Pulmonary artery endothelial cell (primary cell): ENCODE data around the gene NXNL1. TPM values are rescaled to one million over a fixed set of nuclear protein-coding genes. Genes with fewer than 3 reads are reported as not detected.

ENCODE experiments used
- DNase-seq: peaks from one replicate; pipeline ENCODE4 v3.0.0-alpha.2; 2011; ENCODE audit warnings: low read depth, low spot score
- total RNA-seq: library from RNA; depleted of rRNA; stranded (reverse); fragments of >200 nt; gene quantifications from 2 replicates; pipeline ENCODE4 v1.2.3, GENCODE V29; 2014

Gene NXNL1
- total RNA-seq, 1 donor from 2014 or later = not detected

- DNase-seq = no peak
Measured at GRCh38 chr19:17456127-17456526, 4.6 kb downstream of the NXNL1 start.

DNA sequence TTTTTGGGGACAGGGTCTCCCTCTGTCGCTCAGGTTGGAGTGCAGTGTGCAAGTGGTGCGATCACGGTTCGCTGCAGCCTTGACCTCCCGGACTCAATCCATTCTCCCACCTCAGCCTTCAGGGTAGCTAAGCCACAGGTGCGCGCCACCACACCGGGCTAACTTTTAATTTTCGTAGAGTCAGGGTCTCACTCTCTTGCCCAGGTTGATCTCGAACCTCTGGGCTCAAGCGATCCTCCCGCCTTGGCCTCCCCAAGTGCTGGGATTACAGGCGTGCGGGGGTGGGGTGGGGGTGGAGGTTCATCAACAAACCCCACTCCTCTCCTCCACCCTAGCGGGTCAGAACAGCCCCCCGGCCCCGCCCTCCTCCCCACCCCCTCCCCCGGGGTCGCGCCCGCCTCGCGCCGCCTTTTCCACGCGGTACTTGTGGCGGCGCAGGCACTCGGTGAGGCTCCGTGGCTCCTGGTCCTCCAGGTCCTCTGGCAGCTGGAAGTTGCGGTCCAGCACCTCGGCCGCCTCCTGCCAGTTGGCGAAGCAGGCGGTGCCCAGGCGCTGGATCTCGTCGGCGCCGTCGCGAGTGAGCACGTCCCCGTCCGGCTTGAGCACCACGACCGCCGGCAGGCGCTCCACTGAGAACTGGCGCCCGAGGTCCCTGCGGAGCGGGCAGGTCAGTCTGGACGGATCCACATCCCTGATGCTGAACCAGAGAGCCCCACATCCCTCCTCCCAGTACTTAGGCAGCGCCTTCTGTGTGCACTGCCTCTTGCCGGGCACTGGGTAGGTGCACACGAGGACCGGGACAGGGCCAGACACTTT, 5.2 kb downstream of the NXNL1 start:
- no peak for DNase-seq

- DNase-seq = no peak
Measured at GRCh38 chr19:17454576-17455071, 6.1 kb downstream of the NXNL1 start.

- no peak for DNase-seq
Measured at GRCh38 chr19:17451820-17452219, 8.9 kb downstream of the NXNL1 start.

DNA sequence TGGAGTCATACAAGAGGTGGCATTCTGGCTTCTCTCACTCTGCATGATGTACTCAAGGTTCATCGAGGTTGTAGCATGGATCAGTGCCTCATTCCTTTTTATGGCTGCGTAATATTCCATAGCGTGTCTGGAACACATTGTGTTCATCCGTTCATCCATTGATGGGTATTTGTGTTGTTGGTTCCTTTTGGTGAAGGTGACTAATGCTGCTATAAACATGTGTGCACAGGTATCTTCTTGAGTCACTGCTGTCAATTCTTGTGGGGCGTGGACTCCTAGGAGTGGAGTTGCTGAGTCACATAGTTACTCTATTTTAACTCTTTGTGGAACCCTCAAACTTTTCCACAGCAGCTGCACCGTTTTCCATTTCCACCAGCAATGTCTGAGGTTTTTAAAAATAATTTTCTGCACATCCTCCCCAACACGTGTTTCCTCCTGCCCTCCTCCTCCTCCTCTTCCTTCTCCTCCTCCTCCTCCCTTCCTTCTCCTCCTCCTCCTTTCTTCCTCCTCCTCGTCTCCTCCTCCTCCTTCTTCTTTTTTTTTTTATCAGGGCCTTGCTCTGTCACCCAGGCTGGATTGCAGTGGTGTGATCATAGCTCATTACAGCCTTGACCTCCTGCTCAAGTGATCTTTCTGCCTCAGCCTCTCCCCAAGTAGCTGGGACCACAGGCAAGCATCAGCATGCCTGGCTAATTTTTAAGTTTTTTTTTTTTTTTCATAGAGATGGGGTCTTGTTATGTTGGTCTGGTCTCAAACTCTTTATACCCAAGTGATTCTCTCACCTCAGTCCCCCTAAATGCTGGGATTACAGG, 10.3 kb downstream of the NXNL1 start:
- no peak for DNase-seq

- DNase-seq = no peak
Measured at GRCh38 chr19:17448131-17448967, 12.4 kb downstream of the NXNL1 start, which contains the start of gene TMEM221. Gene TMEM221, minus strand, starts transcription at chr19:17448668. Its CDS starts 206 bp downstream, at chr19:17448462.

DNA sequence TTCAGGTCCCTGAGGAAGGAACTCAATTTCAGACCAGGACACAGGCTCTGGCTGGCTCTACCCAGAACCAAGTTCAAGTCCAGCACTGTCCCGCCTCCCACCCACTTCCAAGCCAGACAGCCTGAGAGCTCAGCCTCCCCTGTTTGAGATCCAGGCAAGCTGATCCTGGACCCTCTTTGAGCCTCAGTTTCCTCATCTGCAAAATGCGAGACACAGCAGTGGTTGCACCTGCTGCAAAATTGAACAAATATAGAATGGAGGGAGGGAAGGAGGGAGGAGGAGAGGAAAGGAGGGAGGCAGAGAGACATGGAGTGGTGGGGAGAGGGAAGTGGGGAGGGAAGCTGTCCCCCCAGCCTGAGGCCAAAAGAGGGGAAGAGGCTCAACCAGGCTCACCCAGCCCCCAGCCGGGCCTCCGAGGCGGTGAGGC, 13.0 kb downstream of the NXNL1 start:
- no peak for DNase-seq

- no peak for DNase-seq
Measured at GRCh38 chr19:17445526-17446165, 15.1 kb downstream of the NXNL1 start.

DNA sequence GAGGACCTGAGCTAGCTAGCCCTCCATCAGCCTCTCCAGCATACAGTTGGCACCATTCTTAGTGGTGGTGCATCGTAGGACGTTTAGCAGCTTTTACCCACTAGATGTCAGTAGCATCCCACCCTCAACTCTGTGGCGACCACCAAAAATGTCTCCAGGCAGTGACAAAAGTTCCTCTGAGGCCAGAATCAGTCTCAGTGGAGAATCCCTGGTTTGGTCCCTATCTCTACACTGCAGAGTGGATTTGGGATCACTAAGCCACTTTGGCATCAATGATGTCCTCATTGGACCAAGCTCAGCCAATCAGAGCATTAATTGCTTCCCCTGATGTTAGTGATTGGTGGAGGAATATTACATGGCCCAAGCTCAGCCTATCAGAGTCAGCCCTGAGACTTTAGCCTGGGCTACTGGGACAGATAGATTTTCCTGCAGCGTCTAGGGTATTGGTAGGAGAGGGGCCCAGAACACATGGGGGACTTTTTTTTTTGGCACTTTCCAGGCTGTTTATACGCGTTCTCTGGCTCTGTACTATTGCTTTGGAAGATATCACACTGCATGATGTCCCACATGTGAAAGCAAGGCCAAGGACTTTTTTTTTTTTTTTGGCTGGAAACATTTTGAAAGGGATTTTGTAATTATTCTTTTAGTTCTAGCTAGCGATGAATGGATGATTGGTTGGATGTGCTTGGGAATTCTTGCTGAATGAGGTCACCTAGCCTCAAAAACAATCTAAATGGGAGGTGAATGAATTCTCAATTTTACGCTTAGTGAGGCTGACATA, 19.3 kb downstream of the NXNL1 start:
- no peak for DNase-seq

- no peak for DNase-seq
Measured at GRCh38 chr19:17436874-17437267, 23.9 kb downstream of the NXNL1 start.

DNA sequence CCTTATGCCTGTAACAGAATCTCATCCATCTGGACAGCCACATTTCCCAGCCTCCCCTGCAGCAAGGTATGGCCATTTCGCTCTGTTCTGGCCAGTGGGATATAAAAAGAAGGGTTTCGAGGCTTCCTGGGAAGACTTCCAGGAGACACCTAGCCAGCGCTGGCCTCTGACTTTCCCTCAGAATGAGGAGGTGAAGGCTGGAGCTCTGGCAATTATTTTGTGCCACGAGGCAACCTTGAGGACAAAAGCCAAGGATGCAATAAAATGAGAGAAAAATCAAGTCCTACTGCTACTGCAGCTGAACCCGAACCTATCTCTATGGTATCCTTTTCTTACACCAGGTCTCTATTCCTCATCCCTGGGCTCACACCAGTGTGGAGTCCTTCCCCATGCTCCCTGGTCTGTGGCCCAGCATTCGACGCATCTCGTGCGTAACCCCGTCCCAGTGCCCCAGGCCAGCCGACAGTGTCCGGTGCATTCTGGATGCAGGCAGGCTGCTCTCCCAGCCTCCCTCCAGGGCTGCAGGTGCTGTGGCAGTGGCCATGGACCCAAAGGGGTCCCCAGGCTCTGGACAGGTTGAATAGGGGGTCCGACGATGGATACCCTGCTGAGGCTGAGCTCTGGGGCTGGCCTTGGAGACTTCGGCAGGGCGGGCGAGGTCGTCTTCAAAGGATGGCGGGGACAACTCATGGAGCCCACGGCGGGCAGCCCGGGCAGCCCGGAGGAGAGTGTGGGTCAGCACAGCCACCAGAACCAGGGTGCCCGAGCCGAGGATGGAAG, 24.4 kb downstream of the NXNL1 start:
- DNase-seq = no peak

DNA sequence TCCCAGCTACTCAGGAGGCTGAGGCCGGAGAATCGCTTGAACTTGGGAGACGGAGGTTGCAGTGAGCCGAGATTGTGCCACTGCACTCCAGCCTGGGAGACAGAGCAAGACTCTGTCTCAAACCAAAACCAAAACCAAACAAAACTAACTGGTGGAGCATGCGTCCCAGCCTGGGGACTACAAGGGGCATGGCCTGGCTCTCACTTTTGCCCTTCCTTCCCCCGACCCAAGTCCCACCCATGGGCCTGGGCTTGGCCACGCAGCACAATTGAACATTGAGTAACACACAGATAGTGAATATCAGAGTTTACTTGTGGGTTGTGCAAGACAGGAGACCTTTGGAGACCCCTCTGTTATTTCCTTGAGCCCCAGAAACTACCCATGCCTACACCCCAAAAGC, 25.5 kb downstream of the NXNL1 start:
- DNase-seq = no peak

GRCh38 chr19:17431417-17431816, 29.3 kb downstream of the NXNL1 start:
- DNase-seq = no peak

- no peak for DNase-seq
Measured at GRCh38 chr19:17429641-17430113, 31.0 kb downstream of the NXNL1 start.

GRCh38 chr19:17424743-17425365, 35.9 kb downstream of the NXNL1 start:
- DNase-seq = no peak

GRCh38 chr19:17423429-17424208, 37.1 kb downstream of the NXNL1 start:
- no peak for DNase-seq

- DNase-seq = no peak
Measured at GRCh38 chr19:17421942-17422341, 38.8 kb downstream of the NXNL1 start.

DNA sequence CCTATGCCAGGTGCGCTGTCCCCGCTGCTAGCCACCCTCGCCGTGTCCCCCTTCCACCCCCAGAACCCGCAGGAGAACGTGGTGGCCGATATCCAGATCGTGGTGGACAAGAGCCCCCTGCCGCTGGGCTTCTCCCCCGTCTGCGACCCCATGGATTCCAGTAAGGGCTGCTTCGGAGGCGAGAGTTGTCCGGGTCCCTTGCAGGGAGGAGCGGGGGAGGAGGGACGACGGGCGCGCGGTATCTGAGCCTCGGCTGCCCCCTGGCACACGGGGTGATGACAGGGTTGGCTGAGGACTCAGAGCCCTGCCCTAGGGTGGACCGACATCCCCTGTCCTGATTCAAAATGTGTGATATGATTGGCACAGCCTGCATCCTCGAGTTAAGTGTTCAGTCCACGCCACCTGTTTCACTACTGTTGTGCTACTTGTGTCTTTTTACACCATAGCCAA, 40.2 kb downstream of the NXNL1 start:
- no peak for DNase-seq
